SH-SY5Y (cell line): Measurements from ENCODE around the gene EFNB2.

ENCODE experiments used
- GATA2 ChIP-seq: IDR thresholded peaks from 2 replicates; pipeline ENCODE4 v1.6.1; 2011; ENCODE audit warnings: mild to moderate bottlenecking, low read depth, low read length
- GATA3 ChIP-seq: IDR thresholded peaks from 2 replicates; pipeline ENCODE4 v1.6.1; 2011; ENCODE audit warnings: low read depth, mild to moderate bottlenecking, low read length, moderate library complexity

EFNB2 gene

GRCh38 chr13:106535552-106536243, at the start of gene EFNB2:
Gene EFNB2 (minus strand): TSS chr13:106535662. CDS start chr13:106534964, 698 bp downstream.
- no peak for TF ChIP-seq GATA3
- no peak for TF ChIP-seq GATA2

DNA sequence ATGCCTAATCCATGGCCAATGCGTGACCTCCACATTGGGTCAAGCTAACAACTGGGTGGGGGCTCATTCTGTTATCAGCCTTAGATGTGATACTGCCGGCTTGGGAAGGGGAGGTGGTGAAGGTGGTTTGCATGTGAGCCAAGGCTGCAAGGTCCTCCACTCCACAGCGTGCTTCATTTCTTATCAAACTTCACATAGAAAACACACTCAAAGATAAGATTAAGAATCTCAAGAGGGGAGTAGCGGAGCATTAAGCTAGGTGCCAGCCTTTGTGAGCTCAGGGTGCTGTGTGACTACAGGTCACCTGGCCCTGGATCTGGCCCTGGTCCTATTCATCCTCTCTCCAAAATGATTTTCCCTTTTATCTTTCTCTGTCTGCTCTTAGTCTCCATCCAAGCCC, 45.8 kb upstream of the EFNB2 start:
- TF ChIP-seq GATA2: no peak
- no peak for TF ChIP-seq GATA3

- TF ChIP-seq GATA3: no peak
- no peak for TF ChIP-seq GATA2
These were observed 40.4 kb upstream of the EFNB2 start for GRCh38 chr13:106575896-106576295.

GRCh38 chr13:106573868-106574267, 38.4 kb upstream of the EFNB2 start:
- no peak for TF ChIP-seq GATA2
- no peak for TF ChIP-seq GATA3

DNA sequence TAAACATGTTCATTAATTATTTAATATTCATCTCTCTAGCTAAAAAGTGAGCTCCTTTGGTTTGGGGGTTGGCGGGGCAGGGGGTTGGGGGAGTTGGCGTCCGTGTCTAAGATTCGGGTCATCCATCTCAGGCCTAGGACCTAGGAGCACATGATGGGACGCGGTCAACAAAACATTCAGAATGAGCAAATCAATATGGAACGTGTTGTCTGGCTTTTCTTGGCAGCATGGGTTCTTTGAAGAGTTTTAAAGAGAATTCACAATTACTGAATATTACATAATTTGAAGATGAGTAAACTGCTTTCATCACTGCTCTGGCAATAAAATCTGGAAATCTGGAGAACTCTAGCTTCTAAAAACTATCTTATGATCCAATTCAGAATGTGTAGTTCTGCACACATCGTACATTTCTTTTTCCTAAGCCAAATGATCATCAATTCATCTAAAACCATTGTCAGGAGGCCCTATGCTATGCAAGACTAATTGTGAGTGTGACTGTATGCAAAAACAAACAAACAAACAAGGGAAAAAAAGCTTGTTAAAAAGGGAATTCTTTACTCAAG, 37.9 kb upstream of the EFNB2 start:
- TF ChIP-seq GATA3 (no peak), GATA2 (no peak)

DNA sequence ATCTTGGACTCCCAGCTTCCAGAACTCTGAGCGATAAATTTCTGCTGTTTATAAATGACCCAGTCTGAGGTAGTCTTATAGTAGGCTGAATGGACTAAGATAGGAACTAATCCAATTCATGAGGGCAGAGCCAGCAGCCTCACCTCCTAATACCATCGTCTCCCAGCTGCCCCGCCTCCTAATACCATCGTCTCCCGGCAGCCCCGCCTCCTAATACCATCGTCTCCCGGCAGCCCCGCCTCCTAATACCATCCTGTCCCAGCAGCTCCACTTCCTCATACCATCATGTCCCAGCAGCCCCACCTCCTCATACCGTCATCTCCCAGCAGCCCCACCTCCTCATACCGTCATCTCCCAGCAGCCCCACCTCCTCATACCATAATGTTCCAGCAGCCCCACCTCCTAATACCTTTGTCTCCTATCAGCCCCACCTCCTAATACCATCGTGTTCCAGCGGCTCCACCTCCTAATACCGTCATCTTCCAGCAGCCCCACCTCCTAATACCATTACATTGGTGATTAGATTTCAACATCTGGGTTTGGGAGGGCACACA, 34.9 kb upstream of the EFNB2 start:
- TF ChIP-seq GATA3: no peak
- no peak for TF ChIP-seq GATA2

DNA sequence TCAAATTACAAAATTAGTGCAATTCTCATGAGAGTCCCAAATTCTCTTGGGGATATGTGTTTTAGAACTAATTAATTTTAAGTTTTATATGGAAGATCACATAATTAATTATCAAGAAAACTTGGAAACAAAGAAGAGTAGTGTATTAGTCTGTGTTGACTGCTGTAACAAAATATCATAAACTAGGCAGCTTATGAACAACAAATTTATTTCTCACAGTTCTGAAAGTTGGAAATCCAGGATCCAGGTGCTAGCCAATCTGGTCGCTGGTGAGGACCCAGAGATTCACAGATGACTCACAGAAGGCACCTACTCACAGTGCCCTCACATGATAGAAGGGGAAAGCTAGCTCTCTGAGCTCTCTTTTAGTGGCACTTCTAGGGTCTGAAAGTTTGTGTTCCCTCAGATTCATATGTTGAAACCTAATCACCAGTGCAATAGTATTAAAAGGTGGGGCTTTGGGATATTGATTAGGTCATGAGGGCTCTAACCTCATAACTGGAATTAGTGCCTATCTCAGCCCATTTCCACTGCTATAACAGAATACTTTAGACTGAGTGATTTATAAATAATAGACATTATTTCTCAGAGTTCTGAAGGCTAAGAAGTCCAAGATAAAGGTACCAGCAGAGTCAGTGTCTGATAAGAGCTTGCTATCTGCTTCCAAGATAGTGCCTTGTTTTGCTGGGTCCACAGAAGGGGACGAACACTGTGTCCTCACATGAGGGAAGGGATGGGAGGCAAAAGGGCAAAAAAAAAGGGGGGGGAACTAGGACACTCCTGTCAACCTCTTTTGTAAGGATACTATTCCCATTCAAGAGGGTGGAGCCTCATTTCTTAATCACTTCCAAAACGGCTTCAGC, 34.0 kb upstream of the EFNB2 start:
- TF ChIP-seq GATA2: no peak
- no peak for TF ChIP-seq GATA3

DNA sequence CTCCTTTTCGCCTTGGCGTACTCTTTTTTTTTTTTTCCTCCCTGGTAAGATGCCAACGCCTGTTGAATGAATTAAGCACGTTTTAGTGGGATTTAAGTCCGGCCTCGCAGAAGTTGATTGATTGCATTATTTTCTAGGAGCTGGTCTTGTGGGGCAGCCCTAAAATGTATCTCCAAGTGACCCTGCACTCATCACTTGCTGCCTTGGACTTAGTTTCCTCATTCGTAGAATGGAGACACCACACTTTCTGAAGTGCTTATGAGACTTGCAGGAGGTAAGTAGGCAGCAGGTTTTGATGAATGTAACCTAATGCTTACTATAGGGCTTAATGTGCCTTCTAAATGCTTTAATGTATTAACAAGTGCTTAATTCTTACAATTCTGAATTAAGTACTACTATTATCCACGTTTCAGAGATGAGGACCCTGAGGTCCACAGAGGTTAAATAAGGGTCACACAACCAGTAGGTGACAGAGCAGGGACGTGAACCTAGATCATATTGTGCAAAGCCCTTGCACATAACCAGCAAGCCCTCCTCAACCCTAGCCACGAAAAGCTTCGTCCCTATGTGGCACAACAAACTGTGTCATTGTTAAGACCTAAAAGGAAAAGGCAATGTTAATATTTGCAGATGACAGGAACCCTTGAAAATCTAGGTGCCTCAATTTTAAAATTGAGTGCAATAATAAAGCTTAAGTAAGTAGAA, 33.0 kb upstream of the EFNB2 start:
- TF ChIP-seq GATA3 (no peak), GATA2 (no peak)

- no peak for TF ChIP-seq GATA3
- TF ChIP-seq GATA2: no peak
These were observed 32.2 kb upstream of the EFNB2 start, which contains the start of gene ARGLU1 for GRCh38 chr13:106567474-106568298. Gene ARGLU1 (minus strand): TSS chr13:106568137. CDS start chr13:106567919, 218 bp downstream.

DNA sequence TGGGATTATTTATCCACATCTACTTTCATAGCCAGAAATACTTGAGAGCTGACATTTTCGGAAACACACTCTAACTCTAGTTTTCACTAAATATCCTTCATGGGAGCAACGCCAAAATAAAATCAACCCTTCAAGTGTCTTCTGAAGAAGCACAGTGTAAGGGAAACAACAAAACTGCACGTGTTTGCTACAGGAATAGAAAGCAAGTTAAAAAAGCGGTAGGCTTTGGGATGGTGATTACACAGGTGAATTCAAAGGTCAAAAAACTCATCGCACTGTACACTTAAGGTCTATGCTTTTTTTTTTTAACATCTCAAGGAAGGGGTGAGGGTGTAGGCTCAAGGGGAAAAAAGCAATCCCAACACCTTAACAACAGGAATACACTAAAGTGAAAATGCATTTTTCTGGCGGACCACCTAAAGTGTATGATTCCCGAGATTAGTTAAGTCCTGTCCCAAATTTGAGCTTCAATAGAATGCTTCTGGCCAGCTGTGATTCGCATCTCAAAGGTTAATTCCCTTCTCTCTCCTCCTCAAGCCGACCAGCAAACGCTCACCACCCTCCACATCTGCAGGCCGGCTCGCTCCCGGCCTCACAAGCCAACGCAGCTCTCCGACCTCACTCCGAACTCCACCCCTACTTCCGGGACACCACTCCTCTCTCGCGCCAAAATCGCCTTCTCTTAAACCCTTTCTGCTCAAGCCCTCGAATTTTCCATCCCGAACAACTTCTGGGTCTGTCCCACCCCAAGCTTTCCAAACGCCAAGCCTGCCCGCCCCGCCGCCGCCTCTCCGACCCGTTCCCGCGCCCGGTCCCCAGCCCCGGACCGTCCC, 31.4 kb upstream of the EFNB2 start:
- no peak for TF ChIP-seq GATA3

DNA sequence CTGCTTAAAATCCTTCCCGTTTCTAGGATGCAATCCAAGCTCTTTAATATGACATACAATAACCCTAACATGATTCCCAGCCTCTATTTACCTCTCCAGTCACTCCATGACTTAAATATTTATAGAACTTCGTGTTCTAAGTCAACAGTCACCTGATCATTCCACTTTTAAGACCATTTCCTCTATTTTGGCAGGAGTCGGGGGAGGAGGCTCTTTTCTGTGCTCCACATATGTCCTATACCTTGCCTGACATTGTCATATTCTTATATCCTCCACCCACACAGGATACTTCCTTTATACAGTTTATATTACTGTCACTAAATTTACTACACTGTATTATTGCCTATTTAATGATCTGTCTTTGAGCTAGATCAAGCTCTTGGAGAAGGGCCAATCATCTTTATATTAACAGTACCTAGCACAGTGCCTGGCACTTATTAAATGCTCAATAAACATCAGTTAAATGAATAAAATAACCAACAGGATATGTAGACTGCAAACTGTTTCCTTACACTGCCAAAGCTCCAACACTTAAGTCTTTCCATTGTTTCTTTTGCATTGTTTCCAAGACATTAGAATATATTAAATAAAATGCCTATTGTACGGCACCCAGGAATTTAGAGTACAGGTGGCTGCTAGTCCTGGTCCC, 29.8 kb upstream of the EFNB2 start:
- TF ChIP-seq GATA2 (no peak), GATA3 (no peak)

DNA sequence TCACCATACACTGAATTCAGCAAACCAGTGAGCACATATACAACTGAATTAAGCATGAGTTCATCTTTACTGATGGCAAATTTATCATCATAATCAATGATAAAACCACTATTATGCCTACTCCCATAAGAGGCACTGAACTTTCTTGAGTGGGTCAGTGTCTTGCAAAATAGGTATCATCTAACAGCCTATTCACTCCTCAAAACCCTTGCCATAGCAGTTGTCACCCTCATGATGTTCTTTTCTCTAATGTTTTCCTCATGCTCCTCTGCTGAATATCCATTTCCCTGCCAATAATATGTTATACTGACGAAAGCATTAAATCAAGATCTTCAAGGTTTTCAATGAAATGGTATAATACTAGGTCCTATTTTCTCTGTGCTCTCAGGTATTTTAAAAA, 26.8 kb upstream of the EFNB2 start:
- TF ChIP-seq GATA2: no peak
- no peak for TF ChIP-seq GATA3
